Pons (tissue), 1 donor: ENCODE measurements around the gene ICOS.

Experiments used
- DNase-seq: peaks from one replicate; pipeline ENCODE4 v3.0.0-alpha.2; 2016; ENCODE audit warnings: low spot score

ICOS gene

DNA sequence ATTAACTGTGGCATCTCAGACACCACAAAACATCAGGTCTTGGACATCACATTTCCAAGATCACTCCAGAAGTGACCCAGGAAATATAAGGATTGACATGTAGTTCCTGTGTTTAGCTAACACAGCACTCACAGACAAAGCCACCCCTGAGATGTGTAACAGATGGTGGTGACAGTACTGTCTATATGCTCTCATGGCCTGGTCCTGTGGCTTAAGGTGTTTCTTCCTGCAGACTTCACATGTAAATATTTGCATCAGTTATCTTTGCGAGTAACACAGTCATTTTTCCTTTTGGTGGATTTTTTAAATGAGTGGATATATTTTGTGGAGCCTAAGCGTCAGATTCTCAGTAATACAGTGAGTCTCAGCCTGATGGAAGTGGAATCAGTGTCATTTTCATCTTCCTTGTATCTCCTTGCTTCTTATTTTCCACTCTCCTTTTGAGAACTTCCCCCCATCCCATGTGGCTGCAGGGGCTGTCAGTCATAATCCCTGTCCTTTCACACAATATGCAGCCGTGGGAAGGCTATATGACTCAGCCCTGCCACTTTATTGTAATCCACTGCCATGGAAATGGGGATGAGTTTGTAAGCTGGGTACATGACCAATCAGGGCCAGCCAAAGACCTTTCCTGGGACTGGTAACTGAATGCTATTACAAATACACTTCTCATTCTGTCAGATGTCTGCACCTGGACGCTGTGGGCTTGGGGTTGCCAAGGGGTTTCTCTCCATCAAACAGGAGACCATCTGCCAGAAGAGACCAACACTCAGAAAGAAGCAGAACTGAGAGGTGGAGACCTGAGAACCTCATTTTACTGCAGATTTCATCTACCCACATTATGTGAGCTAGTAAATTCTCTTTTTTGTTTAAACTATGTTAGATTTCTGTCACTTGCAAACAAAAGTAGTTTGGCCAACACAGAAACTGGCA is 74.3 kb downstream of the ICOS start:
- no peak for DNase-seq
